SK-N-DZ (cell line): ENCODE measurements around the gene ZNF469.
"Not testable (repeated sequence)": the region's sequence is repeated elsewhere in the genome, so short reads cannot be mapped to it uniquely, and the experiment has no call there.

Experiments
- DNase-seq: peaks from one replicate; pipeline ENCODE4 v3.0.0-alpha.2; 2015; ENCODE audit warnings: low spot score

Gene ZNF469

GRCh38 chr16:88358023-88358420, 24.7 kb upstream of the ZNF469 start:
- DNase-seq, result no peak

- no peak for DNase-seq
Measured at GRCh38 chr16:88359008-88359407, 23.8 kb upstream of the ZNF469 start.

GRCh38 chr16:88360401-88360800, 22.4 kb upstream of the ZNF469 start:
- DNase-seq, result not testable (repeated sequence)

- DNase-seq, result no peak
Measured at GRCh38 chr16:88360999-88361398, 21.8 kb upstream of the ZNF469 start.

- no peak for DNase-seq
Measured at GRCh38 chr16:88361775-88362174, 21.0 kb upstream of the ZNF469 start.

- DNase-seq, result no peak
Measured at GRCh38 chr16:88363239-88363891, 19.4 kb upstream of the ZNF469 start.

GRCh38 chr16:88365244-88365865, 17.4 kb upstream of the ZNF469 start:
- DNase-seq, result no peak

GRCh38 chr16:88366032-88366703, 16.6 kb upstream of the ZNF469 start:
- DNase-seq, result no peak

- DNase-seq, result no peak
Measured at GRCh38 chr16:88366704-88367047, 16.1 kb upstream of the ZNF469 start.

- no peak for DNase-seq
Measured at GRCh38 chr16:88367560-88367959, 15.2 kb upstream of the ZNF469 start.

- DNase-seq, result no peak
Measured at GRCh38 chr16:88368036-88368435, 14.7 kb upstream of the ZNF469 start.

GRCh38 chr16:88368994-88369393, 13.8 kb upstream of the ZNF469 start:
- no peak for DNase-seq

GRCh38 chr16:88369447-88370008, 13.2 kb upstream of the ZNF469 start:
- no peak for DNase-seq

- DNase-seq, result no peak
Measured at GRCh38 chr16:88370365-88370764, 12.4 kb upstream of the ZNF469 start.

- no peak for DNase-seq
Measured at GRCh38 chr16:88372522-88372921, 10.2 kb upstream of the ZNF469 start.

- DNase-seq, result no peak
Measured at GRCh38 chr16:88373211-88373610, 9.5 kb upstream of the ZNF469 start.

- no peak for DNase-seq
Measured at GRCh38 chr16:88373927-88374492, 8.7 kb upstream of the ZNF469 start.

GRCh38 chr16:88374736-88375135, 8.0 kb upstream of the ZNF469 start:
- DNase-seq, result no peak

- no peak for DNase-seq
Measured at GRCh38 chr16:88375236-88375975, 7.4 kb upstream of the ZNF469 start.

GRCh38 chr16:88375996-88376834, 6.5 kb upstream of the ZNF469 start:
- DNase-seq, result no peak
